AG09309 (cell line): ENCODE data around the gene PMCH.
"Not testable (repeated sequence)": the region's sequence is repeated elsewhere in the genome, so short reads cannot be mapped to it uniquely, and the experiment has no call there.

Source experiments
- DNase-seq: peaks from one replicate; pipeline ENCODE4 v3.0.0-alpha.2; 2010; ENCODE audit warnings: low read depth
- H3K4me3 ChIP-seq: 2 replicates; pipeline ENCODE4 v1.5.1; 2011; ENCODE audit warnings: mild to moderate bottlenecking, low read depth, low read length, moderate library complexity; ENCODE audit not compliant: control insufficient read depth
- TF ChIP-seq, protein P1 (sequence below): IDR thresholded peaks from 2 replicates; pipeline ENCODE4 v1.5.1; 2011; ENCODE audit warnings: mild to moderate bottlenecking, low read depth, low read length, inconsistent platforms; ENCODE audit not compliant: insufficient read depth, control insufficient read depth; ENCODE audit errors: missing control alignments

PMCH gene

DNA sequence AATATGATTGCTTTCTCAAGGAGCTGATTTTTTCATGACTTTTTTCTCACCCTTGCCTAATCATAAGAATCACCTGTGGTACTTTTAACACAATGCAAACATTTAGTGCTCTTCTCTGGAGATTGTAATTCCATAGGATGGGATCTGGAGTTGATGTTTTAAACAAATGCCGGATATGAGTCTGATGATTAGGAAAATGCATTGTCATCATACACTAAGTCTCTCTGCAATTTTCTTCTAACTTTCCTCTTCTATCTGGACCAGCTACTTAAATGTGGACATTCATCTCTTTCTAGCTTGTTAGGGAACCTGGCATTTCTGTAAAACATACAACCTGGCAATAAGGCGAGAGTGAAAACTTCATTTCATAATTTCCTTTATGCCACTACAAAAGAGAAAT is 23.5 kb downstream of the PMCH start:
- H3K4me3 ChIP-seq: no peak overlapping the region
- TF ChIP-seq, protein P1, sequence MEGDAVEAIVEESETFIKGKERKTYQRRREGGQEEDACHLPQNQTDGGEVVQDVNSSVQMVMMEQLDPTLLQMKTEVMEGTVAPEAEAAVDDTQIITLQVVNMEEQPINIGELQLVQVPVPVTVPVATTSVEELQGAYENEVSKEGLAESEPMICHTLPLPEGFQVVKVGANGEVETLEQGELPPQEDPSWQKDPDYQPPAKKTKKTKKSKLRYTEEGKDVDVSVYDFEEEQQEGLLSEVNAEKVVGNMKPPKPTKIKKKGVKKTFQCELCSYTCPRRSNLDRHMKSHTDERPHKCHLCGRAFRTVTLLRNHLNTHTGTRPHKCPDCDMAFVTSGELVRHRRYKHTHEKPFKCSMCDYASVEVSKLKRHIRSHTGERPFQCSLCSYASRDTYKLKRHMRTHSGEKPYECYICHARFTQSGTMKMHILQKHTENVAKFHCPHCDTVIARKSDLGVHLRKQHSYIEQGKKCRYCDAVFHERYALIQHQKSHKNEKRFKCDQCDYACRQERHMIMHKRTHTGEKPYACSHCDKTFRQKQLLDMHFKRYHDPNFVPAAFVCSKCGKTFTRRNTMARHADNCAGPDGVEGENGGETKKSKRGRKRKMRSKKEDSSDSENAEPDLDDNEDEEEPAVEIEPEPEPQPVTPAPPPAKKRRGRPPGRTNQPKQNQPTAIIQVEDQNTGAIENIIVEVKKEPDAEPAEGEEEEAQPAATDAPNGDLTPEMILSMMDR: no peak
- DNase-seq: no peak

DNA sequence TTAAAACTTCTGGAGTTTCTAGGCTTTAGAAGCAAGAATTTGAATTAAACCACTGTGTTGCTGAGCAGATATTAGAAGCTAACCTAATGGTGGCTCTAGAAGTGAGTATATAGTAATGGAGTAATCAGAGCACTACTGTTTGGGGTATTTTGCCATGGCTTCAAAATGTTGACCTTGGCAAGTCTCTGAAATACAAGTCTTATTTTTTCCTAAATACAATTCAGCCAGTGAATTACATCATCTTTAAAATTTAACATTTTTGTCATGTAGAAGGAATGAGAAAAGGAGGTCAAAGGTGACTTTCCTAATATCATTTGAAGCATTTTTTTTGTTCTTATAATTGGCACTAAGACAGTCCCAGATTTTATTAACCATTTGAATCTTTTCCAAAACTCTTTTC is 25.2 kb downstream of the PMCH start:
- no peak overlapping the region for H3K4me3 ChIP-seq
- TF ChIP-seq, protein P1: no peak
- DNase-seq: peak; percentile 27

DNA sequence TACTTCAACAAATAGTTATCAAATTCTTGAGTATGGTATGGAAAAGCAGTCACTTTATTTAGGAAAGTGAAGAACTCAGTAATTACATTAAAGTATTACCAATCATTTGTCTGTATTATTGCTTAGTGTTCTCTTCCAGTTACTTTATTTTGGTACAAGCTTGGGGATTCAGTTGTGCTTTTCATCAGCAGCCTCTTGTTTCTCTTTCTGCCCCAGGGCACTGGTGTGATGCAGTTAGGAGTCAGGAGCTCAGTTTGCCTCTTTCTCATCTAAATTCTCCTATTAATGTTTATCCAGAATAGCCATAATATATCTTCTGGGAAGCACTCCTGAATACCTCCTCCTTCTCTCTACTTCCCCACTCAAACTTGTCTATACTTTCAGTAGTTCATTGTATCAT is 25.7 kb downstream of the PMCH start:
- DNase-seq: no peak
- no peak overlapping the region for H3K4me3 ChIP-seq
- TF ChIP-seq, protein P1: no peak

DNA sequence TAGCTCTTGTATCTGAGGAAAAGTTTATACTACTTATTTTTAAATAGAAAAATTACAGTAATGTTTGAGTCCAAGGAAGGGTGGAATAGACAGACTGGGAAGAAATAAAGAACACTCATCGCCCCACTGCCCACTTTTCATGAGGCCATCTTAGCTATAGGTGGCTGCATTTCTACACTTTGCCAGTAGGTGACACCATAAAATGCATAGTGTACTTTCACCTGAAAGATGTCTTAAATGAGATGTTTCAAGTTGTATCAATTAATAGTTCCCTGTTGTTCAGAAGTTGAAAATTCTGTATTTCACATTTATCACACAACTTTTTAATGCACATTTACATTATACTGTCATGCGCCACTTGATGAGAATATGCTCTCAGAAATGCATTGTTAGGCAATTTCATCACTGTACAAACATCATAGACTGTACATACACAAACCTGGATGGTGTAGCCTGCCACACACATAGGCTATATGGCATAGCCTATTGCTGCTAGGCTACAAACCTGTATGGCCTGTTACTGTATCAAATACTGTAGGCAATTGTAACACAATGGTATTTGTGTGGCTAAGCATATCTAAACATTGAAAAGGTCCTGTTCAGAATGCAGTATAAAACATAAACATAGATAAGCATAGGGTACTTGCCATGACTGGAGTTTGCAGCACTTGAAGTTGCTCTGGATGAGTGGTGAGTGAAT is 27.6 kb downstream of the PMCH start:
- no peak for DNase-seq

DNA sequence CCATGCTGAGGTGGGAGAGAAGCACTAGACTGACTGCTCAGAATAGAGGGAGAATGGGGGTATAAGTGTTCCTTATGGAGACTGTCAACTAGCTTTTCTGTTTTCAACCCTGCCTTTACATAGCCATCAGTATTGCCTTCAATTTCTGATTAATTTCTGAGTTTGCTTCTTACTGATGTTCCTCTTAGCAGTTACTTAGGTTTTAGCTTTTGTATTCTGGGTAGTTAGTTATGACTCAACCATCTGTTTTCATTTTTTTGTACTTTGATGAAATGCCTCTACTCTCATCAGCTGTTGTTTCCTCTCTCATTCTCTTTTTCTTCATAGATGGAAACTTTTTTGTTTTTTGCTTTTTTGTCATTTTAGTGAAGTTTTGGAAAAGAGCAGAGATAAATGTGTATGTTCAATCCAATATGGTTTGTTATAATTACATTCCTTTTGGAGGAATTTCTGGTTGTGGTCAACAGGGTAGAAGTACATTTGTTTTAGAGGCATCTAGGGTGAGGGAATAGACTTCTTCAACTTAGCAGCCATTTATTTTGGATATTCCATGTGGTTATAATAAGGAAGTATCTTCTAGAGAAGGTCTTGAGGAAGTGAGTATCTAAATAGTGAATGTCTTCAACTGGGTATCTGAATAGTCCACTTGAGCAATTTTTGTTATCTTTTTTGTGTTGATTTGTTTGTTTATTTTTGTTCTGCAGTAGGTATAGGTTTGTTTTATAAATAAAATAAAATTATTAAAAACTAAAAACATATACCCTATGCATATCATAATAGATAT is 29.6 kb downstream of the PMCH start:
- TF ChIP-seq, protein P1: no peak
- DNase-seq: no peak
- H3K4me3 ChIP-seq: no peak overlapping the region

More for the DNA sequence above, 27.6 kb downstream of the PMCH start:
- TF ChIP-seq, protein P1: peak; percentile 63
- H3K4me3 ChIP-seq: no peak overlapping the region

DNA sequence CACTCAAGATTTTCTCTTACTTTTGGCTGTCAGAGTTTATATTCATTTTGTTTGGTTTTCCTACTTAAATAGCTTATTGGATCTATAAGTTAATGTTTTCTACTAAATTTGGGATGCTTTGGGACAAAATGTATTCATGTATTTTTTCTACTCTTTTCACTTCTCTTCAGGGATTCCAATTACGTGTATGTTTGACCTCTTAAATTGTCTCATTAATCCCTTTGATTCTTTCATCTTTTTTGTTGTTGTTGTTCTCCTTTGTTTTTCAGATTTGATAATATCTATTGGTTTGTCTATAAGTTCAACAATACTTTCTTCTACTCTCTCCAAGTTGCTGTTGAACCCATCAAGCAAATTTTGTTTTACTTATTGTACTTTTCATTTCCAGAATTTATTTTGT is 34.2 kb downstream of the PMCH start:
- DNase-seq: no peak
- no peak overlapping the region for H3K4me3 ChIP-seq
- TF ChIP-seq, protein P1: no peak

DNA sequence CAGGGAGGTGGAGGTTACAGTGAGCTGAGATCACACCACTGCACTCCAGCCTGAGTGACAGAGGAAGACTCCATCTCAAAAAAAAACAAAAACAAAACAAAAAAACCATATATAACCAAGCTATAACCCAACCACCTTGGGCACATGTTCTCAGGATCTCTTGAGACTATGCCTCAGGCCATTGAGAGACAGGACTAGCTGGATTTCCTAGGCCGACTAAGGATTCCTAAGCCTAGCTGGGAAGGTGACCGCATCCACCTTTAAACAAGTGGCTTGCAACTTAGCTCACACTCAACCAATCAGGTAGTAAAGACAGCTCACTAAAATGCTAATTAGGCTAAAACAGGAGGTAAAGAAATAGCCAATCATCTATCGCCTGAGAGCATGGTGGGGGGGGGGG is 42.4 kb downstream of the PMCH start:
- DNase-seq, H3K4me3 ChIP-seq: not testable (repeated sequence)

DNA sequence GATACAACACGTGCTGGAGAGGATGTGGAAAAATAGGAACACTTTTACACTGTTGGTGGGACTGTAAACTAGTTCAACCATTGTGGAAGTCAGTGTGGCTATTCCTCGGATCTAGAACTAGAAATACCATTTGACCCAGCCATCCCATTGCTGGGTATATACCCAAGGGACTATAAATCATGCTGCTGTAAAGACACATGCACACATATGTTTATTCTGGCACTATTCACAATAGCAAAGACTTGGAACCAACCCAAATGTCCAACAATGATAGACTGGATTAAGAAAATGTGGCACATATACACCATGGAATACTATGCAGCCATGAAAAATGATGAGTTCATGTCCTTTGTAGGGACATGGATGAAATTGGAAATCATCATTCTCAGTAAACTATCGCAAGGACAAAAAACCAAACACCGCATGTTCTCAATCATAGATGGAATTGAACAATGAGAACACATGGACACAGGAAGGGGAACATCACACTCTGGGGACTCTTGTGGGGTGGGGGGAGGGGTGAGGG is 50.5 kb downstream of the PMCH start:
- H3K4me3 ChIP-seq, DNase-seq: not testable (repeated sequence)
